ENCODE data around the gene ITGA3.
"Not testable (repeated sequence)": the region's sequence is repeated elsewhere in the genome, so short reads cannot be mapped to it uniquely, and the experiment has no call there.

ITGA3 gene

DNA sequence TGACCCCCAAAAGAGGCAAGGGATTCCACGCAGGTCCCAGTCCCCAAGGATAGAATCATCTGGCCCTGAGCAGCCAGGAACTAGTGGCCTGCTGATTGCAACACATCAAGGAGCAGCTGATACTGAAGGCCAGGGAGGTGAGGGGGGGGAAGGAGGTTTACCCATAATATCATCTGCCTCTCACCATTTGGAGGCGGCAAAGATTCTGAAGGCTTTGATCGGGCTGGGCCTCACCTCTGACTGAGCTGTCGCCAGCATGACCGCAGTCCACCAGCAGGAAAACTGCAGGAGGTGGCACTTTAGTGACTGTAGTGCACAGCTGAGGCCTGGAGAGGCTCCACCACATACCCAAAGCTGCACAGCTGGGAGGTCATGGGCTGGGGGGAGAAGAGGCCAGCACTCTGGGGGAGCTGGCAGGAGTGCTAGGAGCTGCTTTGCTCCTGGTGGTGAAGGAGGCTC is 20.5 kb upstream of the ITGA3 start:
- DNase-seq = no peak

DNA sequence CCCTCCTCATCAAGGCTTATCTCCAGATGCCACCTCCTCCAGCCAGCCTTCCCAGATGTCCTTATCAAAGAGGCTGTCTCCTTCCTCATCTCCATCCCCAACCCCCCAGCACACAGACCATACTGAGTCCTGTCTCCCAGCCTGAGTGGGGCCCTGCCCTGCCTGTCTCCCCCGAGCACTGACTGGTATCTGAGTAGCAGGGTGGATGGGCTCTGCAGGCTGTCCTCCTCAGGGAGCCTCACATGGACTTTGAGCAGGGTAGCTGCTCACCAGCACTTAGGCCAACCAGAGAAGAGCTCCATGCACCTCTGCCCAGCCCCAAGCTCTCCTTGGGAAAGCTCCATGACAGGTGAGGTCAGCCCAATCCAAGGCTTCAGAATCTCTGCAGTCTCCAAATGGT is 20.0 kb upstream of the ITGA3 start:
- no peak for DNase-seq

DNA sequence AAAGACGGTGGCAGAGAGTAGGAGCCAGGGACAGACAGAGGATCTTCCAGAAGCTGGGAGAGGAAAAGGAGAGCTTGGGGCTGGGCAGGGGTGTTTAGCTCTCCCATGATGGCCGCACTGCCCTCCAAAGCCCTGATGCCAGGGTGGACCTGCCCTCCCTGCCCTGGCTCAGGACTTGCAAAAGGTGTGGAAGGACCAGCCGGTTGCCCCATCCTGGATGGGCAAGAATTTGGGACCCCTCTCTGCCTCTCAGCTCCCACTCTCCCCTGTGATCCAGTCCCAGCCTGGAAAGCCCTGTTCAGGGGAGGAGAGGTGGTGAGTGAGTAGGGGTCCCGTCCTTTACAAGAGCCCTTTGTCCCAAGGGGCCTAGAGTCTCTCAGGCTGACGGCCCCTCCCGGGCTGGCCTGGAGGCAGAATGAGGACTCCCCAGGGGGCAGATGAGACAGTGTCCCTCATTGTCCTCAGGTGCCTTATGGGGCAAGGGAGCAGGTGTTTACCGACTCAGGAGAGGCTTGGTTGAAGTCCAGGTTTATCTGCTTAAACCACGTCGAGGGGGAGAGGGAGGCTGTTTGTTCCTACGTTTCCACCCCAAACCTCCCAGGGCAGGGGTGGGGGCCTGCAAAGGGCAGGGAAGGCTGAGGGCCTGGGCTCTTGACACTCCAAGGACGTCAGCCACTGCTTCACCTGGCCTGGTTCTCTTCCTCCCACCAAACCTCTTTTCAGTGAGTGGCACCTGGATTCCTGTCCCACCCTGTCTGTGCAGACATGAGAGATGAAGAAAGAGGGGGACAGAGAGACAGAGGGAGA is 19.3 kb upstream of the ITGA3 start:
- no peak for DNase-seq

DNA sequence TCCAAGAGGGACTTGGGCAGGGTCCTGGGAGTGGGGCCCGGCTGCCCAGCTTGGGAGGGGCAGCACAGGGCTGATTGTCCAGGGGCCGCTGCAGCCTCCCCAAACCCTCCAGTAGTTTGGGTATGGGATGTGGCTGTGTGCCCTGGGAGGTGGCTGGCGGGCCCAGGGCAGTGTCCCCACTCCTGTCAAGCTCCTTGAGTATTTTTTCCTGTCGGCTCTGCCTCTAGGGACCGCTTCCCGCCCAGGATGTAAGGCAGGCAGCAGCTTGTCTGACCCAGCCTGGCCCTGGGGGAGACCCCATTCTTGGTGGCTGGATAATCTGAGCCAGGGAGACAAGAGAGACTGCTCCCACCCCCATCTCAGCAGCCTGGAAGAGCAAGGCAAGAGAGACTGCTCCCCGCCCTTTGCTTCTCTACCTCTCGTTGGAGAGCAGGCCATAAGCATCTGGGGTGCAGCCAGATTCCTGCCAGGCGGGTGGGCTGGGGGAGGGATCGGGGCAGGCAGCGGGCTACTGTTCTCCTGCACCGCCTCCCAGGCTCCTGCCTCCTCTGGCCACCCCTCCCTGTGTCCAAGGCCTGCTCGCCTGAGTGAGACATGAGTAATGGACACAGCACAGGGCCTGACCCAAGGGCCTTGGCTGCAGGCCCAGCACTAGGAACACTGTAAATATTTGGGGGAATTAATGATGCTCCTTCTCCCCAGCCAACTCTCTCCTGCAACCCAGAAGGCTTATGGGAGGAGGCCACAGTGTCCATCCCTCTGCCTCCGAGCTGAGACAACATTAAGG is 18.4 kb upstream of the ITGA3 start:
- no peak for DNase-seq

DNA sequence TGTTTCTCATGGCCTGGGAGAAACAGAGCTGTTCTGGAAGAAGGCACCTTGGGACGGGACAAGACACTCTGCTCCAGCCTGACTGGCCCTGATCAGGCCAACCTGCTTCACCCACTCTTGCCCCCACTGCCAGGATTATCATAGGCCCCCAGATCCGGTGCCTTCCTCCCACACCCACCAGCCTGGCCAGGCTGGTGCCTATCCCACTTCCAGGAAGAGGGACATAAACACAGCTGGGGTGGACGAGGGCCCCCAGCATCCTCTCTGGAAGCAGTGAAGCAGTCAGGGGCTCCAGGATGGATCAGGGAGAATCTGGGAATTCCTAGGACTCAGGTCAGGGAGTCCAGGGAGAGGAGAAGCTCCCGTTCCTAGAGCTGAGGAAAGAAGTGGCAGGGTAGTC is 16.9 kb upstream of the ITGA3 start:
- DNase-seq = no peak

DNA sequence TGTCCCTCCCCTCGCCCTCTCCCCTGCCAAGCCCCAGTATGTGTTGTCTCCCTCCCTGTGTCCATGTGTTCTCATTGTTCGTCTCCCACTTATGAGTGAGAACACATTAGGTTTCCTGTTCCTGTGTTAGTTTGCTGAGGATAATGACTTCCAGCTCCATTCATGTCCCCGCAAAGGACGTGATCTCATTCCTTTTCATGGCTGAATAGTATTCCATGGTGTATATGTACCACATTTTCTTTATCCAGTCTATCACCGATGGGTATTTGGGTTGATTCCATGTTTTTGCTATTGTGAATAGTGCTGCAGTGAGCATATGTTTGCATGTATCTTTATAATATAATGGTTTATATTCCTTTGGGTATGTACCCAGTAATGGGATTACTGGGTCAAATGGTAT is 15.4 kb upstream of the ITGA3 start:
- DNase-seq = not testable (repeated sequence)

DNA sequence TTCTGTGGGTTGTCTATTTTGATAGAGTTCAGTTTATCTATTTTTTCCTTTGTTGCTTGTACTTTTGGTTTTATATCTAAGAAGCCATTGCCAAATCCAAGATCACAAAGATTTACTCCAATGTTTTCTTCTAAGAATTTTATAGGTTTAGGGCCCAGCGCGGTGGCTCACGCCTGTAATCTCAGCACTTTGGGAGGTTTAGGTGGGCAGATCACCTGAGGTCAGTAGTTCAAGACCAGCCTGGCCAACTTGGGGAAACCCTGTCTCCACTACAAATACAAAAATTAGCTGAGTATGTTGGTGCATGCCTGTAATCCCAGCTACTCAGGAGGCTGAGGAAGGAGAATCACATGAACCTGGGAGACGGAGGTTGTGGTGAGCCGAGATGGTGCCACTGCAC is 13.7 kb upstream of the ITGA3 start:
- DNase-seq = no peak

DNA sequence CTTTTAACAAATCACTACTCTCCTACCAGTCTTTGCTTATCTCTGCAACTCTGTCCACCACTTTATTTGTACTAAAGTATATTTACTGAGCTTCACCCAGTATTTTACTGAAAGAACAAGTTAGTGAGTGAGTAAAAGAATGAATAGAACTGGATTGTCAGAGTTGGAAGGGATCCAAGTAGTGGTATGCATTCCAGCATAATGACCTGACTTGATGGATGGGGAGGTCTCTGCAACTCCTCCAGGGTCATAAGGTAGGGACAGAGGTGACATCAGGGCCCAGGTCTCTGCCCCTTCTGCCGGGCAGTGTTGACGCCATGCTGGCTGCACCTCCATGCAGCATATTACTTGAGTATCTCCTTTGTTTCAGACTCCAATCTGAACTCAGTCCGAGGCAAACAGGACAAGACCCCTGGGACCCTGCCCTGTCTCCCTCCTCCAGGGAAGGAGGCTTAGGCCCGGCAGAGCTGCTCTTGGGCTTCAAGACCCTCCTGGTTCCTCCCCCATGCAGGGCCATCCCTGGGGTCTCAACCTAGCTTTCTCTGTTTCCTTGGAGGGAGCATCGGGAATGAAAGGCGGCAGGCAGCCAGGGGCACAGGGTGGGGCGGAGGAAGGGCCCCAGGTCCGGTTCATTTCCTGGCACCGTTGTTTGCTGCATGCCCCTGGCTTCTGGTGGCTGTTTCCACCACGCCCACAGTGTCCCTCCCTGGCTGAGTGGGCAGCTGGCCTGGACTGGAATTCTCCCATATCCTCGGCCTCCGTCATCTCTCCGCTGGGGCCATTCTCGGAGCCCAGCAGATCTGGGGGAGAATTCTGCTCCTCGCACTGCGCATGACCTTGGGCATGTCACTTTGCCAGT is 12.4 kb upstream of the ITGA3 start:
- DNase-seq = no peak

DNA sequence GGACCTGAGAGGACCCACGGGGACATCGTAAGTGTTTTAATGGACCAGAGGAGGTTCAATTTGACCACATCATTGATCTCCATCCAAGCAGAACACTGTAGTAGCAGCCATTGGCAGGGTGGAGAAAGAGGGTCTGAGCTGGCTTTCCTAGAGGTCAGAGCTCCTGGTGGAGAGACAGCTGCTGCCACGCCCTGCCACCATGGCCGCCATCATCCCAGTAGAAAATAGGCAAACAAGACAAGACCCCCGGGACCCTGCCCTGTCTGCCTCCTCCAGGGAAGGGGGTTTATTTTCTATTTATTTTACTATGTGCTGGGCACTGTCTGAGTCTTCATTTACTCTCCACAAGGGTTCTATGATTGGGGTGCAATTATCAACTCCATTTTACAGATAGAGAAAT is 11.4 kb upstream of the ITGA3 start:
- DNase-seq = no peak

DNA sequence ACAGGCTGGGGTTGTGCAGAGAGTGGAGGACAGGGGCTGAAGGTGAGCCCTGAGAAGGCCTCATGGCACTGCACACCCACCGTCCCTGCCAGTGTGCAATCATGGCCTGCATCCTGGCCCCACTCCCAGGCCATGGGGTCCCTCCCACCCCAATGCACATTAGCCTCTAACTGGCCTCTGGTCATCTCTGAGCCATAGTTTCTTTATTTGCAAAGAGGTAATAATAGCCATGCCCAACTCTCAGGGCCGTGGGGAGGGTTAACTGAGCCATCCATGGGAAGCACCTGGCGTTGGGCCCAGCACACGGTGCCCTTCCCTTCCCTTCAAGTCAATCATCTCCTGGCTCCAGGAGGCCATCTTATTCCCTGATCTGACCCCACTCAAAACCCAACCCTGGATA is 10.8 kb upstream of the ITGA3 start:
- no peak for DNase-seq

DNA sequence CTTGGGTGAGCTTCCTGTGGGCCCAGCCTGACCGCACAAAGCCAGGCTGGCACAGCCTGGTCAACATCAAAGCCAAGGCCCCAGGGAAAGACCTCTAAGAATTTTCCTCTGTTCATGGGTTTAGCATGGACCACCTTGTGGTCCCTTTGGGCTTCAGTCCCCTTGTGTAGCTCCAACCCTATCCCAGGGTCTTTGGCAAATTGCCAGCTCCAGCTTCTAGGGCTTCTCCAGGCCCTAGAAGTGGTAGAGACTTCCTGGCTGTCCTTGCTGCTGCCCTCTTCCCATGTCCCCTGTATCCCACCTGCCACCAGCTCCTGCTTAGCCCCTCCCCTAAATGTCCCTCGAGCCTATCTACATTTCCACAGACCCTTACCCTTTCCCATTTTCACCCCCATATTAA is 9.7 kb upstream of the ITGA3 start:
- no peak for DNase-seq

DNA sequence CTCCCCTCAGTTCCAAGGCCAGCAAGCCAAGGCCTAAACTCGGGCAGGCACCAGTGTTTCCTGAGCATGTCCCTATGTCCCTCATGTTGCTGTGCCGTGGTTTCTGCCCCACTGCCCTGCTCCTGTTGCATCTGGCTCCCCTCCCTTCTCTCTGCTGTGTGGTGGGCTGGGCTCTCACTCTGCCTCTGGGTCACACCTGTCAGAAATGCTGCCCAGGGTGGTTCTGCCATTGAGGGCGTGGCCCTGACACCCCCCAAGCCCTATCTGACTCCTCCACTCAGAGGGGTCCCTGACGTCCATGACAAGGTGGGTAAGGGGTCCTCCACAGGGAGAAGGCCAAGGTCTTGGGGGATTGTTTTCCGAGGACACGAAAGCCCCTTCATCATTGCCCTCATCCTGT is 9.2 kb upstream of the ITGA3 start:
- no peak for DNase-seq

DNA sequence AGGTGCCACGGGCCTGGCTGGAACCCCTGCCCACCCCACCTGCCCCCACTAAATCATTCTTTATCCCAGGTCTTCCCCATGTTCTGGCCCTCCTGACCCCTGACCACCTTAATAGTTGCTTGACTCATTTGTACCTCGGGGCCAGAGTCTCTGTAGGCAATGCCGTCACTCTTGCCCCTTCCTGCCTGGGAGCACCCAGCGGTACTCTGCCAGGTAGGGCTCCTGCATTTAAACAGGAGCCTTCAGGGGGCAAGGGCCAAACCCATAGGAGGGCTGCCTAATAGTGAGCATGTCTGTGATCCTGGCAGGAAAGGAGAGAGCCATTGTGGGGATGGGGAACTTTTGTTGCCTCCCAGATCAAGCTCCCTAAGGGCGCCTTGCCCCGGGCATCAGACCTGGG is 8.8 kb upstream of the ITGA3 start:
- DNase-seq = no peak

DNA sequence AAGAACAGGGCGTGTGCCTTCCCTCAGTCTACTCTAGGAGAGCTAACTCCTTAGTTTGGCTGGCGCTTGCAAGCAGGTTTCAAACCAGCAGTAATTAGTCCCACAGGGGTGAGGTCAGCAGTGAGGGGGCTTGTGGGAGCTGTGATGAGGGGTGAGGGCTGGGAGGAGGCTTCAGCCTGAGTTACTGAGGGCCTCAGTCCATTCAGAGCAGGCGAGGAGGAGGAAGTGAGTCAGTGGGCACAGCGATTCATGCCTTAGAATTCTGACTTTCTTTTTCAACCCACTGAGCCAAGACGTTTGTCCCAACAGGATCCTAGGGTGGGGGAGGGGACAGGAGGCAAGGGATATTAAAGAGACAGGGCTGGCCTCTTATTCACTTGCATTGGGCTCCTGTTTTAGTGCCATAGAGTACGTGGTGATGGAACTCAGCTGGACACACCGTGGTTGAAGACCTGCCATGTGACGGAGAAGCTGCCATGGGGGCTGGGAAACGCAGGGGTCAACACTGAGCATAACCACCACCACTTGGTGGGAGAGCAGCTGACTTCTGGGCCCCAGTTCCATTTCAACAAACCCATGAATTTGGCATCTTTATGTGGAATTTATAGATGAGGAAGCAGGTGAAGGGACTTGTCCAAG is 8.3 kb upstream of the ITGA3 start:
- DNase-seq = peak in 1 of 2 donors; percentile 30

DNA sequence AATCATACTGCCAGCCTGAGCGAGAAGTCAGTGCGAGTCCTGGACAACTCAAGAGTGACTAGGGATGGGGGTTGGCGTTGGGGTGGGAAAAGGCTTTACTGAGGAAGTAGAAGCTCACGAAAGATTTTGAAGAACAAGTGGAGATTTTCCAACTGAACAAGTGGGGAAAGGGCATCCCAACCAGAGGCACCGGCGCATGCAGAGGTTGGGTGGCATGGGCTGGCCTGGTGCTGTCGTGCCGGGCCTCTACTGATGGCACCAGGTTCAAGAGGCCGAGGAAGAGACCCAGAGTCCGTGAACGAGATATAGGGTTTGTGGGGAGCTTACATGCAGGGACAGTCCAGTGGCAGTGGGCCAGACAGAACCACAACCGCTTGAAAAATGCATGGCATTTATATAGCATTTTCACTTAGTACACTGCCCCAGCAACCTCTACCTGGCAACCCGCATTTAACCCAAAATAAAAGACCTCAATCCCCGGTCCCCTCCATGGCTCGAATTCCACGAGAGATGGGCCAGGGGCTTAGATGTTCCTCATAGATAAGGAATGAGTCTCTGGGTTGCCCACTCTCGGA is 7.7 kb upstream of the ITGA3 start:
- DNase-seq = no peak

DNA sequence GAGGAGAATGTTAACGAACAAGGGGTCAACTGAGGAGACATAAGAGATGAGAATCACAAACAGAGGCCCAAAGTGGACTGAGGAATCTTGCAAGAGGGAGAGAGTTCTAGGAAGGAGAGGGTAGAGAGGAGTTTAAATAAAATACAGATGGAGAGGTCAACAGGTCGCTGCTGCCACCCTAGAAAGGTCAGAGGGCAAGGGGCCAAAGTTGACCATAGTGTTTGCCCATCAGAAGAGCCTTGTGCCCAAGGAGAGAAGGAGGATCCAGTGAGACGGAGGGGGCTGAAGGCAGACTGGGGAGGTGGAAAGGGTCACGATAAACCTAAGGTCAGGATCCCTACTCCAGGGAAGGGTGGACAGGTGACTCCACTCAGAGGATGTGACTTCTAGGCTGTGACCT is 6.9 kb upstream of the ITGA3 start:
- no peak for DNase-seq

DNA sequence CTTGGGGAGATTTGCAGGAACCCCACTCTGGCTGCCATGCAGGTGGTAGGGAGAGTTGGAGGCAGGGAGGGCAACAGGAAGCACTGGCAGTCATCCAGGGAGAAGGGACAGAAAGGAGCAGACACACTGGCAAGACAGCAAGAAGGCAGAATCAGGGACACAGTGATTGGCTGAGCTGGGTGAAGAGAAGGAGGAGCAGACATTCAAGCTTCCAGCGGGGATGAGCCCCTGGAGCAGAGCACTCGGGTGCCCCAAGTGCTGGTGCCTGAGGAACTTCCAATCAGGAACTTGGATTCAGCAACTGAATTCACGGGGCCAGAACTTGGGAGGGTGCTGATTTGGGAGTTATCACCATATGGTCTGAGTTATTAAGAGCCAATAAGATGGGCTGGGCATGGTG is 6.3 kb upstream of the ITGA3 start:
- no peak for DNase-seq

DNA sequence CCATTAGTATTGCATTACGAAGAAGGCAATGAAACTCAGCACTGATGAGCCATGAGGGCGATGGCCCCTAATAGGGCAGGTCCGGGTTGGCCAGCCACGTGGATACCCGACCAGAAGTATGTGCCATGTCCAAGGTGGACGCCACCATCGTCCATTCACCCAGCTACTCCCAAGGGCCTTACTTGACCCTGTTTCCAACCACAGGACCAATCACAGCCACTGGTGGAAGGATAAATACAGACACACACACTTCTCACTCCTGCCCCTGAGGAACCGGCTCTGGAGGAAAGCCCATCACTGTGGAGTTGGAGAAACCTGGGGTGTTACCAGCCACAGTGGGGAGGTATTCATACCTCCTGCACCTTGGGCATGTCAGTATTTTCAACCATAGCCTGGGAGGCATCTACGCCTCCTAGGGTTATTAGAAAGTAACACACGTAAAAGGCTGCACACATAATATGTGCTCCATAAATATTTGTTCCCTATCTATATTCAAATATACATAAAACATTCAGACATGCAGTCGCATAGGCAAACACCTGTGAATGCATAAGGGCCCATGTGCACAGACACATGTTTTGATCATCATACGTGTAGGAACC is 5.4 kb upstream of the ITGA3 start:
- DNase-seq = no peak

DNA sequence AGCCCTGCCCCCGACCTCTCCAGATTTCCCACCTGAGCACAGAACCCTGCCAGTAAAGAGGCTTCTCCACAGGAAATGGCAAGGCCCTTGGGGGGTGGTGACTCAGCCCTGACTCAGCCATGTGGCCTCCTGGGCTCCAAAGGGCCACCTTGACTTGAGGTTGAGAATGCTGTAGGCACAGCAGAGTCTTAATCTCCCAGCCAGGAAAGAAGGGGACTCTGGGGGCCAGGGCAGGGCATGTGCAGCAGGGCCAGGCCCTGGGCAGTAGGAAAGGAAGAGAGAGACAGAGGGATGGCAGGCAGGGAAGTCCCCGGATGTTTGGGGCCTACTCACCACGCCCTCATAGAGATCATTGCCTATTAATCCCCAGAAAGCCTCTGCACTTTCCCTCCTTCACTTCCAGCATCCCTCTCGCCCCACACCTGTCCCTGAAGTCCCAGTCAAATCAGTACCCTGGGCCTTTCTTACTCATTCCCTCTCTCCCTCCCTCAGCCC is 4.8 kb upstream of the ITGA3 start:
- DNase-seq = peak; percentile 71 to 82

DNA sequence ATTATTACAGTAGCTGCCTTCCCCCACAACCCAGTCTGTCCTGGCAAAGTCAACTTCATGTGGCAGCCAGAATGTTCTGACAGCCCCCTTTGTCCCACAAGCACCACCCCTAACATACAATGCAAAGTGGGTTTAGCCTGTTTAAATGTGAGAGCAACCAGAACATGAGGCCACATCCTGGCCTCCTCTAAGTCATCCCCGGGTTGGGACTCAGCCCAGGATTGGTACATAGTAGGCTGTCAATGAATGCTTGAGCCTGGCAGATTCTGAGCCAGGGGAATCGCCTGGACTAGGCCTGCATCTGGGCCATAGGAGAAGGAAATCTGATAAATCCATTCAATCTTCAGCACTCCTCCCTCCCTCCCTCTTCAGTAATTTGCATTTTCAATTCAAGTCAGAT is 4.3 kb upstream of the ITGA3 start:
- no peak for DNase-seq

DNA sequence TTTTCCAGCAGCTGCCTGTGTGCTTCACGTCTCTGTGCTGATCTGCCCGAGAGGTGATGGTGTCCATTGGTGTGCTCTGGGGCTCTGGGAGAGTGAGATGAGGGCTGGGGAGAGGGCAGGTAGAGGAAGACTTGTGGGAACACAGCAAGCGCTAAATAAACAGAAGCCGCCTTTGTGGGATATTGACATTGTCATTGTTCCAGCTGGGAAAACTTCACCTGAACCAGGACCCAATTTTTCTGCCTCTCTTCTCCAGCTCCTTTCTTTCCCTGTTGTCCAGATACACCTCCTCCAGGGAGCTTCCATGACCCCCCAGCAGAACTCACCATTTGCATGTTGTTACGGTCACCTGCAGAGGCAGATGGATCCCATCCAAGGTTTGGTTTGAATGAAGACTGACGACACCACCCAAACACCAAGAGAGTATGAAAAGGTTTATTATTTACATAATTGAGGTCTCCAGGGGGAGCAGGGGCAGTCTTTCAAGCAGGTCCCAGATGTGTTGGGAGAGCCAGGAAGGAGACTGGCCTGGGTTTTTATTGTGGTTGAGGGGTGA is 3.6 kb upstream of the ITGA3 start:
- DNase-seq = no peak

Data from stimulated activated CD4-positive, alpha-beta T cell treated with anti-CD3 and anti-CD28 coated beads, Interleukin-2, amount 100 ng/mL, for 24 hours (primary cell).